Neural cell (in vitro differentiated cells): ENCODE results near the gene SPON2. TPM values are rescaled to one million over a fixed set of nuclear protein-coding genes. Genes with fewer than 3 reads are reported as not detected.
A peak's percentile ranks its signal among the peaks of the same experiment; 100 is the strongest.

ENCODE experiments used
- H2AFZ ChIP-seq: fragments of 200-600, 300-800 bp; sonication (generic), shearing (Covaris generic); 2 replicates; pipeline ENCODE4 v1.6.0; 2014; ENCODE audit warnings: low read depth, mild to moderate bottlenecking, antibody characterized with exemption, low read length, moderate library complexity
- H3F3A ChIP-seq: fragments of 200-600 bp; shearing (Covaris generic); 2 replicates; pipeline ENCODE4 v1.6.1; 2016; ENCODE audit warnings: mild to moderate bottlenecking, moderate library complexity, mixed read lengths, antibody characterized with exemption, low read length; ENCODE audit not compliant: insufficient read depth, poor library complexity, severe bottlenecking
- H3K27ac ChIP-seq: fragments of 200-600, 300-800 bp; sonication (generic), shearing (Covaris generic); 2 replicates; pipeline ENCODE4 v1.5.1; 2014; ENCODE audit warnings: mild to moderate bottlenecking, low read length, moderate library complexity
- H3K27me3 ChIP-seq: fragments of 300-800, 200-600 bp; sonication (generic), shearing (Covaris generic); 2 replicates; pipeline ENCODE4 v1.6.0; 2014; ENCODE audit warnings: mild to moderate bottlenecking, low read depth, low read length, moderate library complexity; ENCODE audit not compliant: insufficient read depth
- H3K36me3 ChIP-seq: fragments of 300-800, 200-600 bp; sonication (generic), shearing (Covaris generic); 2 replicates; pipeline ENCODE4 v1.5.1; 2014; ENCODE audit warnings: mild to moderate bottlenecking, antibody characterized with exemption, low read length, moderate library complexity; ENCODE audit not compliant: insufficient read depth
- H3K4me2 ChIP-seq: fragments of 300-800, 200-600 bp; sonication (generic), shearing (Covaris generic); 2 replicates; pipeline ENCODE4 v1.6.0; 2014; ENCODE audit warnings: mild to moderate bottlenecking, low read length
- H3K4me3 ChIP-seq: fragments of 300-800, 200-600 bp; sonication (generic), shearing (Covaris generic); 2 replicates; pipeline ENCODE4 v1.5.1; 2014; ENCODE audit warnings: mild to moderate bottlenecking, low read length, moderate library complexity
- H3K79me2 ChIP-seq: fragments of 200-600 bp; shearing (Covaris generic); replicated peaks from 2 replicates; pipeline ENCODE4 v1.6.0; 2014; ENCODE audit warnings: mild to moderate bottlenecking, low read length, moderate library complexity; ENCODE audit not compliant: insufficient read depth
- H3K9ac ChIP-seq: fragments of 300-800, 200-600 bp; sonication (generic), shearing (Covaris generic); 2 replicates; pipeline ENCODE4 v1.6.1; 2016; ENCODE audit warnings: mild to moderate bottlenecking, low read length, mixed read lengths
- H3K9me2 ChIP-seq: fragments of 200-600 bp; shearing (Covaris generic); 2 replicates; pipeline ENCODE4 v1.6.1; 2016; ENCODE audit warnings: mild to moderate bottlenecking, low read length, mixed read lengths; ENCODE audit not compliant: insufficient read depth
- H3K9me3 ChIP-seq: fragments of 200-600, 300-800 bp; sonication (generic), shearing (Covaris generic); 2 replicates; pipeline ENCODE4 v1.6.1; 2016; ENCODE audit warnings: mild to moderate bottlenecking, mixed run types, low read length, moderate library complexity, mixed read lengths
- H4K20me1 ChIP-seq: fragments of 200-600 bp; shearing (Covaris generic); 2 replicates; pipeline ENCODE4 v1.6.1; 2016; ENCODE audit warnings: mild to moderate bottlenecking, mixed run types; ENCODE audit not compliant: insufficient read depth
- CTCF ChIP-seq: fragments of 450-650 bp; IDR thresholded peaks from 2 replicates; pipeline ENCODE4 v1.5.1; 2014; ENCODE audit warnings: antibody characterized with exemption, mild to moderate bottlenecking, moderate library complexity; ENCODE audit not compliant: poor library complexity, severe bottlenecking
- EP300 ChIP-seq: fragments of 450-650 bp; conservative IDR thresholded peaks from 2 replicates; pipeline ENCODE4 v1.6.1; 2014; ENCODE audit warnings: antibody characterized with exemption, mild to moderate bottlenecking, moderate library complexity; ENCODE audit not compliant: poor library complexity, severe bottlenecking
- EZH2 ChIP-seq: fragments of 200-600, 300-800 bp; shearing (Covaris generic), sonication (generic); IDR thresholded peaks from 2 replicates; pipeline ENCODE4 v1.6.1; 2014; ENCODE audit warnings: antibody characterized with exemption, low read length, borderline replicate concordance, mild to moderate bottlenecking; ENCODE audit not compliant: insufficient read depth, poor library complexity, severe bottlenecking
- MXI1 ChIP-seq: fragments of 450-650 bp; conservative IDR thresholded peaks from 2 replicates; pipeline ENCODE4 v1.6.1; 2014; ENCODE audit warnings: antibody characterized with exemption, mild to moderate bottlenecking; ENCODE audit not compliant: poor library complexity, severe bottlenecking
- POLR2AphosphoS5 ChIP-seq: IDR thresholded peaks from 2 replicates; pipeline ENCODE4 v1.6.1; 2012
- RAD21 ChIP-seq: fragments of 450-650 bp; conservative IDR thresholded peaks from 2 replicates; pipeline ENCODE4 v1.6.1; 2014; ENCODE audit warnings: antibody characterized with exemption, mild to moderate bottlenecking, moderate library complexity
- REST ChIP-seq: IDR thresholded peaks from 2 replicates; pipeline ENCODE4 v1.6.1; 2012; ENCODE audit warnings: borderline replicate concordance
- SMC3 ChIP-seq: fragments of 450-650 bp; conservative IDR thresholded peaks from 2 replicates; pipeline ENCODE4 v1.6.1; 2014; ENCODE audit warnings: antibody characterized with exemption, mild to moderate bottlenecking, moderate library complexity; ENCODE audit not compliant: poor library complexity
- TAF1 ChIP-seq: IDR thresholded peaks from 2 replicates; pipeline ENCODE4 v1.6.1; 2012; ENCODE audit warnings: low read depth
- polyA minus RNA-seq: library from RNA; depleted of rRNA, polyadenylated mRNA; stranded (reverse); fragments of >200 nt; gene quantifications from 2 replicates; pipeline ENCODE4 v1.2.3, GENCODE V29; 2014
- polyA plus RNA-seq: library from polyadenylated mRNA; depleted of rRNA; stranded (reverse); fragments of >200 nt; gene quantifications from 2 replicates; pipeline ENCODE4 v1.2.3, GENCODE V29; 2014

SPON2 gene
- 0.57 and 0.78 TPM in 2 replicates for polyA plus RNA-seq
- 0.73 and 2.1 TPM in 2 replicates for polyA minus RNA-seq

- Histone ChIP-seq H4K20me1 (no peaks in the 10 kb centered on the region), H3K9ac (no peak within 1 kb of the TSS), H3K27ac (no peak within 1 kb of the TSS), H3K79me2 (no peaks in the 10 kb centered on the region), H3F3A (no peaks in the 10 kb centered on the region), H3K36me3 (no peaks in the 10 kb centered on the region), H2AFZ (no peak within 1 kb of the TSS), H3K9me3 (no peaks in the 10 kb centered on the region), H3K27me3 (peaks cover 65% of the 10 kb centered on the region), H3K4me2 (no peak within 1 kb of the TSS), H3K4me3 (peak within 1 kb of the TSS; percentile 51), H3K9me2 (no peaks in the 10 kb centered on the region)
- peak; percentile 56 for TF ChIP-seq EZH2
- no peak for TF ChIP-seq RAD21
Observed at GRCh38 chr4:1172228-1172851, at the start of gene SPON2. Gene SPON2 (minus strand): TSS chr4:1172583.

- no peaks in the 10 kb centered on the region for H4K20me1 ChIP-seq
- H3K27ac ChIP-seq: no peak overlapping the region
- no peaks in the 10 kb centered on the region for H3K9me3 ChIP-seq
- no peak overlapping the region for H2AFZ ChIP-seq
- no peak overlapping the region for H3K4me2 ChIP-seq
- H3K9ac ChIP-seq: no peak overlapping the region
- peaks cover 2% of the 10 kb centered on the region for H3K79me2 ChIP-seq
- no peaks in the 10 kb centered on the region for H3F3A ChIP-seq
- H3K36me3 ChIP-seq: no peaks in the 10 kb centered on the region
- no peak for TF ChIP-seq SMC3
- TF ChIP-seq TAF1: no peak
- no peak for TF ChIP-seq POLR2AphosphoS5
- no peak for TF ChIP-seq REST
- no peak for TF ChIP-seq RAD21
- TF ChIP-seq EZH2: no peak
- no peak for TF ChIP-seq CTCF
- TF ChIP-seq EP300: no peak
- TF ChIP-seq MXI1: no peak
- H3K4me3 ChIP-seq: no peak overlapping the region
- H3K9me2 ChIP-seq: no peaks in the 10 kb centered on the region
- no peaks in the 10 kb centered on the region for H3K27me3 ChIP-seq
Observed at GRCh38 chr4:1221155-1221870, 48.9 kb upstream of the SPON2 start.
